ENCODE results near the gene LGSN.
A peak's percentile ranks its signal among the peaks of the same experiment; 100 is the strongest.
"Not testable (repeated sequence)": the region's sequence is repeated elsewhere in the genome, so short reads cannot be mapped to it uniquely, and the experiment has no call there.

Gene LGSN

DNA sequence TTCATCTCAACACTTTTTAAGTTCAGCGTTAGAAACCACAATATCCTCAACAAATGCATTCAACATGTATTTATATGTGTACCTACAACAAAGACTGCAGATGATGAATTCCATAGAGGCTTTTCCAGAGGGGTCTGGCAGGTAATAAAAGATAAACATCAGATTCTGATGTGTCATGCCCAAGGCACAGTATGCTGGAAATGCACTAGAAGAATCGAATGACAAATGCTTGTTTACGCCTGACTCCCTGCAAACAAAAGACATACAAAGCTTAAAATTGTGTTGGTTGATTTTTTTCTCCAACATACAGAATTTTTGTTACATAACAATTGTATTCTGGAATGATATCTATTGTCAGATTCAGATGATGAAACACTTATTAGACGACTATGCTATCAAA lies at the start of gene LGSN:
TSS of gene LGSN (minus strand) at position 45 of the 400 bp plus-strand sequence. CDS start at position 5, 40 bp downstream.
- TF ChIP-seq, protein P1, sequence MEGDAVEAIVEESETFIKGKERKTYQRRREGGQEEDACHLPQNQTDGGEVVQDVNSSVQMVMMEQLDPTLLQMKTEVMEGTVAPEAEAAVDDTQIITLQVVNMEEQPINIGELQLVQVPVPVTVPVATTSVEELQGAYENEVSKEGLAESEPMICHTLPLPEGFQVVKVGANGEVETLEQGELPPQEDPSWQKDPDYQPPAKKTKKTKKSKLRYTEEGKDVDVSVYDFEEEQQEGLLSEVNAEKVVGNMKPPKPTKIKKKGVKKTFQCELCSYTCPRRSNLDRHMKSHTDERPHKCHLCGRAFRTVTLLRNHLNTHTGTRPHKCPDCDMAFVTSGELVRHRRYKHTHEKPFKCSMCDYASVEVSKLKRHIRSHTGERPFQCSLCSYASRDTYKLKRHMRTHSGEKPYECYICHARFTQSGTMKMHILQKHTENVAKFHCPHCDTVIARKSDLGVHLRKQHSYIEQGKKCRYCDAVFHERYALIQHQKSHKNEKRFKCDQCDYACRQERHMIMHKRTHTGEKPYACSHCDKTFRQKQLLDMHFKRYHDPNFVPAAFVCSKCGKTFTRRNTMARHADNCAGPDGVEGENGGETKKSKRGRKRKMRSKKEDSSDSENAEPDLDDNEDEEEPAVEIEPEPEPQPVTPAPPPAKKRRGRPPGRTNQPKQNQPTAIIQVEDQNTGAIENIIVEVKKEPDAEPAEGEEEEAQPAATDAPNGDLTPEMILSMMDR (IDR thresholded peaks at IDR 0.05; ENCODE audit: low read depth, low read length): no peak
- no peak within 1 kb of the TSS for H3K4me3 ChIP-seq (ENCODE audit: low read depth, low read length)

- no peak overlapping the region for H3K4me3 ChIP-seq (ENCODE audit: low read depth, low read length)
- TF ChIP-seq, protein P1 (IDR thresholded peaks at IDR 0.05; ENCODE audit: low read depth, low read length): no peak
Observed at GRCh38 chr6:63368347-63368746, 48.6 kb upstream of the LGSN start.

GRCh38 chr6:63362500-63363120 lies 42.8 kb upstream of the LGSN start:
- H3K4me3 ChIP-seq (ENCODE audit: low read depth, low read length): not testable (repeated sequence)

DNA sequence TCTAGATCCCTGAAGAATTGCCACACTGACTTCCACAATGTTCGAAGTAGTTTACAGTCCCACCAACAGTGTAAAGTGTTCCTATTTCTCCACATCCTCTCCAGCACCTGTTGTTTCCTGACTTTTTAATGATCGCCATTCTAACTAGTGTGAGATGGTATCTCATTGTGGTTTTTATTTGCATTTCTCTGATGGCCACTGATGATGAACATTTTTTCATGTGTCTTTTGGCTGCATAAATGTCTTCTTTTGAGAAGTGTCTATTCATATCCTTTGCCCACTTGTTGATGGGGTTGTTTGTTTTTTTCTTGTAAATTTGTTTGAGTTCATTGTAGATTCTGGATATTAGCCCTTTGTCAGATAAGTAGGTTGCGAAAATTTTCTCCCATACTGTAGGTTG lies 37.6 kb upstream of the LGSN start:
- not testable (repeated sequence) for H3K4me3 ChIP-seq (ENCODE audit: low read depth, low read length)

DNA sequence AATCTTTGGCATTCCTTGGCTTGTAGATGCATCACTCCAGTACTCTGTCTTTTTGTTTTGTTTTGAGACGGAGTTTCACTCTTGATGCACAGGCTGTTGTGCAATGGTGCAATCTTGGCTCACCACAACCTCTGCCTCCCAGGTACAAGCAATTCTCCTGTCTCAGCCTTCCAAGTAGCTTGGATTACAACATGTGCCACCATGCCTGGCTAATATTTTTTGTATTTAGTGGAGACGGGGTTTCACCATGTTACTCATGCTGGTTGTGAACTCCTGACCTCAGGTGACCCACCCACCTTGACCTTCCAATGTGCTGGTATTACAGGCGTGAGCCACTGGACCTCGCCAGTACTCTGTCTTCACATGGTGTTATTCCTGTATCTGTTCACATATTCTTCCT lies 35.8 kb upstream of the LGSN start:
- TF ChIP-seq, protein P1 (IDR thresholded peaks at IDR 0.05; ENCODE audit: low read depth, low read length): no peak
- H3K4me3 ChIP-seq (ENCODE audit: low read depth, low read length): no peak overlapping the region

GRCh38 chr6:63353286-63353630 lies 33.5 kb upstream of the LGSN start:
- H3K4me3 ChIP-seq (ENCODE audit: low read depth, low read length): no peak overlapping the region
- TF ChIP-seq, protein P1 (IDR thresholded peaks at IDR 0.05; ENCODE audit: low read depth, low read length): no peak

DNA sequence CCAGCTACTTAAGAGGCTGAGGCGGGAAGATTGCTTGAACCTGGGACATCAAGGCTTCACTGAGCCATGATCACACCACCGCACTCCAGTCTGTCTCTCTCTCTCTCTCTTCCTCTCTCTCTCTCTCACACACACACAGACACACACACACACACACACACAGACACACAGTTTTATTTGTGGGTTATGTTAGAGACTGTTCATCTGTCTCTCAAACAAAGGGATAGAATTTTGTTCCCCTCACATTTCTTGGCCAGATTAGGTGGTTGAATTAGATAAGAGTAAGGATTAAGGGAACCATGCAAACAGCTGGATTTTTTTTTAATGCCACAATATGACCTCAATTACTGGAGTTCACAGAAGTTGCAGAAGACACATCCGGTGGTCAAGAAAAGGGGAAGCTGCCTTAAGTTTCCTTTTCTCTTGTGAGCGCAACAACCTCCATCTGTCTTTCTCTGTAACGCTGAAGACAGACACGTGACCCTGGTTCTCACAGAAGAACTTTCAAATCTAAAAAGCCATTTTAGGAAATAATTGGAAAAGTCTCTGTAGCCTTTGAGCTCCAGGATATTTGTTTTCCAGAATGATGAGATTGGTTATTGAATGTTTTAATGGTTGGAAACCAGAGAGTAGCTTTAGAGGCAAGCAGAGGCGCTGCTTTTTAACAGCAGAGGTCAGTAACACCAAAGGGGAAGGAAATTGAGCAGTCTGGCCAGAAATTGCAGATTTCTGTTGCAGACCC lies 32.9 kb upstream of the LGSN start:
- TF ChIP-seq, protein P1 (IDR thresholded peaks at IDR 0.05; ENCODE audit: low read depth, low read length): peak; percentile 36
- H3K4me3 ChIP-seq (ENCODE audit: low read depth, low read length): no peak overlapping the region

GRCh38 chr6:63352069-63352543 lies 32.3 kb upstream of the LGSN start:
- TF ChIP-seq, protein P1 (IDR thresholded peaks at IDR 0.05; ENCODE audit: low read depth, low read length): no peak
- H3K4me3 ChIP-seq (ENCODE audit: low read depth, low read length): no peak overlapping the region
